Neural cell (in vitro differentiated cells): ENCODE results near the gene FAS. TPM values are rescaled to one million over a fixed set of nuclear protein-coding genes. Genes with fewer than 3 reads are reported as not detected.

ENCODE experiments used
- H2AFZ ChIP-seq: fragments of 200-600, 300-800 bp; sonication (generic), shearing (Covaris generic); 2 replicates; pipeline ENCODE4 v1.6.0; 2014; ENCODE audit warnings: low read depth, mild to moderate bottlenecking, antibody characterized with exemption, low read length, moderate library complexity
- H3F3A ChIP-seq: fragments of 200-600 bp; shearing (Covaris generic); 2 replicates; pipeline ENCODE4 v1.6.1; 2016; ENCODE audit warnings: mild to moderate bottlenecking, moderate library complexity, mixed read lengths, antibody characterized with exemption, low read length; ENCODE audit not compliant: insufficient read depth, poor library complexity, severe bottlenecking
- H3K27ac ChIP-seq: fragments of 200-600, 300-800 bp; sonication (generic), shearing (Covaris generic); 2 replicates; pipeline ENCODE4 v1.5.1; 2014; ENCODE audit warnings: mild to moderate bottlenecking, low read length, moderate library complexity
- H3K27me3 ChIP-seq: fragments of 300-800, 200-600 bp; sonication (generic), shearing (Covaris generic); 2 replicates; pipeline ENCODE4 v1.6.0; 2014; ENCODE audit warnings: mild to moderate bottlenecking, low read depth, low read length, moderate library complexity; ENCODE audit not compliant: insufficient read depth
- H3K36me3 ChIP-seq: fragments of 300-800, 200-600 bp; sonication (generic), shearing (Covaris generic); 2 replicates; pipeline ENCODE4 v1.5.1; 2014; ENCODE audit warnings: mild to moderate bottlenecking, antibody characterized with exemption, low read length, moderate library complexity; ENCODE audit not compliant: insufficient read depth
- H3K4me2 ChIP-seq: fragments of 300-800, 200-600 bp; sonication (generic), shearing (Covaris generic); 2 replicates; pipeline ENCODE4 v1.6.0; 2014; ENCODE audit warnings: mild to moderate bottlenecking, low read length
- H3K4me3 ChIP-seq: fragments of 300-800, 200-600 bp; sonication (generic), shearing (Covaris generic); 2 replicates; pipeline ENCODE4 v1.5.1; 2014; ENCODE audit warnings: mild to moderate bottlenecking, low read length, moderate library complexity
- H3K79me2 ChIP-seq: fragments of 200-600 bp; shearing (Covaris generic); replicated peaks from 2 replicates; pipeline ENCODE4 v1.6.0; 2014; ENCODE audit warnings: mild to moderate bottlenecking, low read length, moderate library complexity; ENCODE audit not compliant: insufficient read depth
- H3K9ac ChIP-seq: fragments of 300-800, 200-600 bp; sonication (generic), shearing (Covaris generic); 2 replicates; pipeline ENCODE4 v1.6.1; 2016; ENCODE audit warnings: mild to moderate bottlenecking, low read length, mixed read lengths
- H3K9me2 ChIP-seq: fragments of 200-600 bp; shearing (Covaris generic); 2 replicates; pipeline ENCODE4 v1.6.1; 2016; ENCODE audit warnings: mild to moderate bottlenecking, low read length, mixed read lengths; ENCODE audit not compliant: insufficient read depth
- H3K9me3 ChIP-seq: fragments of 200-600, 300-800 bp; sonication (generic), shearing (Covaris generic); 2 replicates; pipeline ENCODE4 v1.6.1; 2016; ENCODE audit warnings: mild to moderate bottlenecking, mixed run types, low read length, moderate library complexity, mixed read lengths
- H4K20me1 ChIP-seq: fragments of 200-600 bp; shearing (Covaris generic); 2 replicates; pipeline ENCODE4 v1.6.1; 2016; ENCODE audit warnings: mild to moderate bottlenecking, mixed run types; ENCODE audit not compliant: insufficient read depth
- EP300 ChIP-seq: fragments of 450-650 bp; conservative IDR thresholded peaks from 2 replicates; pipeline ENCODE4 v1.6.1; 2014; ENCODE audit warnings: antibody characterized with exemption, mild to moderate bottlenecking, moderate library complexity; ENCODE audit not compliant: poor library complexity, severe bottlenecking
- EZH2 ChIP-seq: fragments of 200-600, 300-800 bp; shearing (Covaris generic), sonication (generic); IDR thresholded peaks from 2 replicates; pipeline ENCODE4 v1.6.1; 2014; ENCODE audit warnings: antibody characterized with exemption, low read length, borderline replicate concordance, mild to moderate bottlenecking; ENCODE audit not compliant: insufficient read depth, poor library complexity, severe bottlenecking
- MXI1 ChIP-seq: fragments of 450-650 bp; conservative IDR thresholded peaks from 2 replicates; pipeline ENCODE4 v1.6.1; 2014; ENCODE audit warnings: antibody characterized with exemption, mild to moderate bottlenecking; ENCODE audit not compliant: poor library complexity, severe bottlenecking
- POLR2AphosphoS5 ChIP-seq: IDR thresholded peaks from 2 replicates; pipeline ENCODE4 v1.6.1; 2012
- RAD21 ChIP-seq: fragments of 450-650 bp; conservative IDR thresholded peaks from 2 replicates; pipeline ENCODE4 v1.6.1; 2014; ENCODE audit warnings: antibody characterized with exemption, mild to moderate bottlenecking, moderate library complexity
- SMC3 ChIP-seq: fragments of 450-650 bp; conservative IDR thresholded peaks from 2 replicates; pipeline ENCODE4 v1.6.1; 2014; ENCODE audit warnings: antibody characterized with exemption, mild to moderate bottlenecking, moderate library complexity; ENCODE audit not compliant: poor library complexity
- TAF1 ChIP-seq: IDR thresholded peaks from 2 replicates; pipeline ENCODE4 v1.6.1; 2012; ENCODE audit warnings: low read depth
- polyA plus RNA-seq: library from polyadenylated mRNA; depleted of rRNA; stranded (reverse); fragments of >200 nt; gene quantifications from 2 replicates; pipeline ENCODE4 v1.2.3, GENCODE V29; 2014
- TF ChIP-seq, protein P1 (sequence below): IDR thresholded peaks from 2 replicates; pipeline ENCODE4 v1.6.1; 2012; ENCODE audit warnings: borderline replicate concordance
- TF ChIP-seq, protein P2 (sequence below): fragments of 450-650 bp; IDR thresholded peaks from 2 replicates; pipeline ENCODE4 v1.5.1; 2014; ENCODE audit warnings: antibody characterized with exemption, mild to moderate bottlenecking, moderate library complexity; ENCODE audit not compliant: poor library complexity, severe bottlenecking

FAS gene
- polyA plus RNA-seq, 1 donor from 2014 or later, result 2.5 TPM

DNA sequence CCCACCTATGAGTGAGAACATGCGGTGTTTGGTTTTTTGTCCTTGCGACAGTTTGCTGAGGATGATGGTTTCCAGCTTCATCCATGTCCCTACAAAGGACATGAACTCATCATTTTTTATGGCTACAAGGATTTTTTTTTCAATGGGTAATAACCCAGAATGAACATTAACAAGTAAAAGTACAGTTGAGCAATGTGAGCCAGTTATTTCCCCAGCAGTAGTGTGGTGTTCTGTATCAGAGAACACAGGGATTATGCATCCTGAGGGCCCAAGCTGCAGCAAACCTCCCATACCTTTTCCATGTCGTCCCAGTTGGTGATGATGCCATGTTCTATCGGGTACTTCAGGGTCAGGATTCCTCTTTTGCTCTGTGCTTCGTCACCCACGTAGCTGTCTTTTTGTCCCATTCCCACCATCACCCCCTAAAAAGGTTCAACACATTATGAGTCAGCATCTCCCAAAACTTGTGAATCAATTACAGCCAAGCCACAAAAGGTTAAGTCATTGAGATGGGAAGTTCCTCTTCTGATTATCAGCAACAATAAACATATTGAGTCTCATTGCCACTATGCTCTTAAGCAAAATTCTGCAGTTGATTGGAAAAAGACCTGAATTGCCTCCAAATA lies 43.5 kb upstream of the FAS start:
- Histone ChIP-seq H3K27ac (no peak overlapping the region), H2AFZ (no peak overlapping the region), H4K20me1 (no peaks in the 10 kb centered on the region), H3K9me3 (no peaks in the 10 kb centered on the region), H3K9me2 (no peaks in the 10 kb centered on the region), H3K4me2 (no peak overlapping the region), H3K4me3 (no peak overlapping the region), H3K36me3 (no peaks in the 10 kb centered on the region), H3K9ac (no peak overlapping the region), H3F3A (no peaks in the 10 kb centered on the region), H3K27me3 (no peaks in the 10 kb centered on the region), H3K79me2 (no peaks in the 10 kb centered on the region)
- TF ChIP-seq RAD21 (no peak), TAF1 (no peak), POLR2AphosphoS5 (no peak)

DNA sequence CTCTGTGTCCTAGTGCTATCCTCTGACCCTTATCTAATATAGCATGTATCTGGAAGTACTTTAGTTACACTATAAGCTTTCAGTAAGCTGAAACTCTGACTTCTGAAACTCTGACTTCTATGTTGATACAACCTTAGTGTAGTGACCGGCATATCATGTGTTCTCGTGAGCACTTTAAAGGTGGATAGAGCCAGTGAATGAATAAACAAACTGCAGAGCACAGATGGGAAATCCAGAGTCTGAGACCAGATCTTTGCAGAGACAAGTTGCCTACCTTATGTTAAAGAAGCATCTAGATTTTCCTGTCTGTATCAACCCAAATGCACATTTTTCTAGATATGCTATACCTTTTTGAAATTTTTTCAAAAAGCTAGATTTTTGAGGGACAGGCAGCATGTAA lies 41.5 kb upstream of the FAS start:
- Histone ChIP-seq H3K9me3 (no peaks in the 10 kb centered on the region), H3K9me2 (no peaks in the 10 kb centered on the region), H3F3A (no peaks in the 10 kb centered on the region), H3K79me2 (no peaks in the 10 kb centered on the region), H3K27me3 (no peaks in the 10 kb centered on the region), H3K4me2 (no peak overlapping the region), H2AFZ (no peak overlapping the region), H4K20me1 (no peaks in the 10 kb centered on the region), H3K9ac (no peak overlapping the region), H3K36me3 (no peaks in the 10 kb centered on the region), H3K4me3 (no peak overlapping the region), H3K27ac (no peak overlapping the region)
- TF ChIP-seq, protein P1, sequence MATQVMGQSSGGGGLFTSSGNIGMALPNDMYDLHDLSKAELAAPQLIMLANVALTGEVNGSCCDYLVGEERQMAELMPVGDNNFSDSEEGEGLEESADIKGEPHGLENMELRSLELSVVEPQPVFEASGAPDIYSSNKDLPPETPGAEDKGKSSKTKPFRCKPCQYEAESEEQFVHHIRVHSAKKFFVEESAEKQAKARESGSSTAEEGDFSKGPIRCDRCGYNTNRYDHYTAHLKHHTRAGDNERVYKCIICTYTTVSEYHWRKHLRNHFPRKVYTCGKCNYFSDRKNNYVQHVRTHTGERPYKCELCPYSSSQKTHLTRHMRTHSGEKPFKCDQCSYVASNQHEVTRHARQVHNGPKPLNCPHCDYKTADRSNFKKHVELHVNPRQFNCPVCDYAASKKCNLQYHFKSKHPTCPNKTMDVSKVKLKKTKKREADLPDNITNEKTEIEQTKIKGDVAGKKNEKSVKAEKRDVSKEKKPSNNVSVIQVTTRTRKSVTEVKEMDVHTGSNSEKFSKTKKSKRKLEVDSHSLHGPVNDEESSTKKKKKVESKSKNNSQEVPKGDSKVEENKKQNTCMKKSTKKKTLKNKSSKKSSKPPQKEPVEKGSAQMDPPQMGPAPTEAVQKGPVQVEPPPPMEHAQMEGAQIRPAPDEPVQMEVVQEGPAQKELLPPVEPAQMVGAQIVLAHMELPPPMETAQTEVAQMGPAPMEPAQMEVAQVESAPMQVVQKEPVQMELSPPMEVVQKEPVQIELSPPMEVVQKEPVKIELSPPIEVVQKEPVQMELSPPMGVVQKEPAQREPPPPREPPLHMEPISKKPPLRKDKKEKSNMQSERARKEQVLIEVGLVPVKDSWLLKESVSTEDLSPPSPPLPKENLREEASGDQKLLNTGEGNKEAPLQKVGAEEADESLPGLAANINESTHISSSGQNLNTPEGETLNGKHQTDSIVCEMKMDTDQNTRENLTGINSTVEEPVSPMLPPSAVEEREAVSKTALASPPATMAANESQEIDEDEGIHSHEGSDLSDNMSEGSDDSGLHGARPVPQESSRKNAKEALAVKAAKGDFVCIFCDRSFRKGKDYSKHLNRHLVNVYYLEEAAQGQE, result no peak
- no peak for TF ChIP-seq POLR2AphosphoS5
- TF ChIP-seq SMC3, result no peak

DNA sequence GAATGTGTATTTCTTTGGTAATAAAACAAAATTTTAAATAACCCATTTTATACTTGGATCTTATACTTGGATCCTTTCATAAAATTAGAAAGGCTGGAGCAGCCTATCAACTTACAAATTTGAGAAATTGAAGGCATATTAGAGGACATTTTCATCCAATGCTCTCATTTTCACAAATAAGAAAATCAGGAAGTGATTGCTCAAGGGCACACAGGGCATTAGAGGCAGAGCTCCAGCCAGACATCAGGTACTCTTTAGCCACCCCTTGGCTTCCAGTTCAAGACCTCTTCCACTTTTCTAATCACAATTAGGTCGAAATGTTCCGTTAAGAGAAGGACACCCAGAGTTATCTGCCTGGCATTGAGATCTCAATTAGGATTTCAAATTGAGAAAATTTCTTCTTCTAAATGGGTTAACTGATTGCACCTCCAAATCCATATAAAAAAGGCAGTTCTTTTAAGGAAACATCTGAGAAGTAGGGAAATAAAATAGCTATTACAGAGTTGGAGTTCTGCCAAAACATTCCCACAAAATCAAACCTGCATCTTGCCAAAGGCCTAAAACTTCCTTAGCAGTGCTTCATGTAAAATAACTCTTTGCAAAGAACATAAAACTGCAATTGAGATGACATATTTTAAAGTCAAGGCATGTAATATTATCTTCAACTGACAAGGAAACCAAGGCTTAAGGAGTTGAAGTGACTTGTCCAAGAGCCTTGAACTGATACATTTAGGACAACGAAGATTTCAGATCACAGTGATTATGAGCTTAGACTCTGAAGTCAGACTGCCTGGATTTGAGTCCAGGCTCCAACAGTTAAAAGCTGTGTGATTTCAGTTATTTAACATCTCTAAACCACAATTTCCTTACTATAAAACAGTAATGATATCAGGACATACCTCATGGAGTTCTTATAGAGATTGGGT lies 40.4 kb upstream of the FAS start:
- Histone ChIP-seq H3K4me2 (no peak overlapping the region), H3K79me2 (no peaks in the 10 kb centered on the region)

More for the DNA sequence above, 40.4 kb upstream of the FAS start:
- no peak overlapping the region for H3K27ac ChIP-seq
- no peaks in the 10 kb centered on the region for H4K20me1 ChIP-seq
- H3K9me2 ChIP-seq, result no peaks in the 10 kb centered on the region
- H3K36me3 ChIP-seq, result no peaks in the 10 kb centered on the region
- H3K4me3 ChIP-seq, result no peak overlapping the region
- no peak overlapping the region for H3K9ac ChIP-seq
- H3K9me3 ChIP-seq, result no peaks in the 10 kb centered on the region
- H3F3A ChIP-seq, result no peaks in the 10 kb centered on the region
- no peaks in the 10 kb centered on the region for H3K27me3 ChIP-seq
- TF ChIP-seq TAF1 (no peak), EP300 (no peak), POLR2AphosphoS5 (no peak), MXI1 (no peak), RAD21 (no peak), SMC3 (no peak), EZH2 (no peak)
- TF ChIP-seq, protein P2, sequence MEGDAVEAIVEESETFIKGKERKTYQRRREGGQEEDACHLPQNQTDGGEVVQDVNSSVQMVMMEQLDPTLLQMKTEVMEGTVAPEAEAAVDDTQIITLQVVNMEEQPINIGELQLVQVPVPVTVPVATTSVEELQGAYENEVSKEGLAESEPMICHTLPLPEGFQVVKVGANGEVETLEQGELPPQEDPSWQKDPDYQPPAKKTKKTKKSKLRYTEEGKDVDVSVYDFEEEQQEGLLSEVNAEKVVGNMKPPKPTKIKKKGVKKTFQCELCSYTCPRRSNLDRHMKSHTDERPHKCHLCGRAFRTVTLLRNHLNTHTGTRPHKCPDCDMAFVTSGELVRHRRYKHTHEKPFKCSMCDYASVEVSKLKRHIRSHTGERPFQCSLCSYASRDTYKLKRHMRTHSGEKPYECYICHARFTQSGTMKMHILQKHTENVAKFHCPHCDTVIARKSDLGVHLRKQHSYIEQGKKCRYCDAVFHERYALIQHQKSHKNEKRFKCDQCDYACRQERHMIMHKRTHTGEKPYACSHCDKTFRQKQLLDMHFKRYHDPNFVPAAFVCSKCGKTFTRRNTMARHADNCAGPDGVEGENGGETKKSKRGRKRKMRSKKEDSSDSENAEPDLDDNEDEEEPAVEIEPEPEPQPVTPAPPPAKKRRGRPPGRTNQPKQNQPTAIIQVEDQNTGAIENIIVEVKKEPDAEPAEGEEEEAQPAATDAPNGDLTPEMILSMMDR, result no peak
- TF ChIP-seq, protein P1, result no peak
- H2AFZ ChIP-seq, result no peak overlapping the region
